Chondrocyte (in vitro differentiated cells): ENCODE measurements around the gene ETFDH. TPM values are rescaled to one million over a fixed set of nuclear protein-coding genes. Genes with fewer than 3 reads are reported as not detected.

Experiments
- DNase-seq: peaks from one replicate; pipeline ENCODE4 v3.0.0; 2021; ENCODE audit warnings: mixed read lengths, low spot score
- H3K27ac Mint-ChIP-seq: one replicate; pipeline ENCODE4 v1.8.0; 2021; ENCODE audit warnings: mild to moderate bottlenecking, moderate library complexity, mixed read lengths; ENCODE audit not compliant: unreplicated experiment
- H3K27me3 Mint-ChIP-seq: 2 replicates; pipeline ENCODE4 v1.8.0; 2021; ENCODE audit warnings: low read depth, mixed read lengths
- H3K36me3 Mint-ChIP-seq: 2 replicates; pipeline ENCODE4 v1.8.0; 2021; ENCODE audit warnings: low read depth, mixed read lengths
- H3K4me1 Mint-ChIP-seq: 2 replicates; pipeline ENCODE4 v1.8.0; 2021; ENCODE audit warnings: low read depth, mild to moderate bottlenecking, mixed read lengths
- H3K4me3 Mint-ChIP-seq: one replicate; pipeline ENCODE4 v1.8.0; 2021; ENCODE audit warnings: mild to moderate bottlenecking, moderate library complexity, mixed read lengths; ENCODE audit not compliant: unreplicated experiment
- H3K9me3 Mint-ChIP-seq: 2 replicates; pipeline ENCODE4 v1.8.0; 2021; ENCODE audit warnings: low read depth, mixed read lengths
- total RNA-seq: library from RNA; stranded (reverse); gene quantifications from 3 replicates; pipeline ENCODE4 v1.2.1, GENCODE V29; 2021
- TF ChIP-seq, protein P1 (sequence below): fragments of 200-600 bp; sonication (generic); IDR thresholded peaks from 2 replicates; pipeline ENCODE4 v1.5.0; 2021; ENCODE audit warnings: antibody characterized with exemption, mild to moderate bottlenecking, moderate library complexity

Gene ETFDH
- total RNA-seq, 1 donor from 2014 or later = 23.0 TPM

DNA sequence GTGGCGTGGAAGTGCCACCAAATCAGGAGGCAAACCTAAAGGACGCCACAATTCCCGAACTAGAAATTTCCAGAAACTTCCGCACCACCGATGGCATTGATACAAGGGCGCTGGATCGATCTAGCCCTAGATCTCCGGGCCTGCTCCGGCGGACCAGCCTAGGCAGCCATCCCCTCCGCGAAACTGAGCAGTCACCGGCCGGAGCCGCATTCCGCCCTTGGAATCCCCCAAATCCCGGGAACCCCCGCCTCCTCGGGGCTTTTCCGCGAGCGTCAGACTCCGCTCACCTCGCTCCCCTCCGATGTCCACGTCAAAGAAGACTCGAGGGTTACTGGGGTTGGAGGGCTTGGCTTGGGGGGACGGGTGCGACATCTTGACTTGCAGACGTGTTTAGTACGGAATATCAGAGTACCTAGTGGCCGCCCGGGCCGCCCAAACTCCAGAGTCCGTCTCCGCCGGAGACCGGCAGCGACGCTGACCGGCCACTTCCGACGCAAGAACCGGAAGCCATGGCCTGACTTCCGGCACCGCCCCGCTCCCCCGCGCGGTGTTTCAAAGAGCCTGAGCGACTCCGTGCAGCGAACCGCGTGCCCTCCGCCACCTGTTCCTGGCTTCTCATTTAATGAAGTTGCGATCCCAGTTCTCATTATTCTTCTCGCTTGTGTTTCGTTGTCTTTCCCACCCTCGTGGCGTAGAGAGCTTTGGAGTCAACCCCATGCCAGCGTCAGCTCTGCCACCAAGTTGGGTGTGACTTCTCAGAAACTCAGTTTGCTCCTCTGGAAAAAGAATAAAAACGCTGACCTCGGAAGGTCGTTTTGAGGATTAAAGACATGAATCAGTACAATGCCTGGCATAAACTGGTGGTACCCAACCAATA is 51.1 kb downstream of the ETFDH start, which contains the start of gene PPID:
PPID (minus strand) TSS at position 480 of the 877 bp plus-strand sequence; CDS start at position 372, 108 bp downstream.
- Mint-ChIP-seq H3K9me3 (no peaks in the 10 kb centered on the region), H3K36me3 (peaks cover 14% of the 10 kb centered on the region), H3K27ac (peak within 1 kb of the TSS; percentile 97), H3K27me3 (peaks cover 8% of the 10 kb centered on the region), H3K4me1 (peaks cover 21% of the 10 kb centered on the region), H3K4me3 (peak within 1 kb of the TSS; percentile 94)
- TF ChIP-seq, protein P1, sequence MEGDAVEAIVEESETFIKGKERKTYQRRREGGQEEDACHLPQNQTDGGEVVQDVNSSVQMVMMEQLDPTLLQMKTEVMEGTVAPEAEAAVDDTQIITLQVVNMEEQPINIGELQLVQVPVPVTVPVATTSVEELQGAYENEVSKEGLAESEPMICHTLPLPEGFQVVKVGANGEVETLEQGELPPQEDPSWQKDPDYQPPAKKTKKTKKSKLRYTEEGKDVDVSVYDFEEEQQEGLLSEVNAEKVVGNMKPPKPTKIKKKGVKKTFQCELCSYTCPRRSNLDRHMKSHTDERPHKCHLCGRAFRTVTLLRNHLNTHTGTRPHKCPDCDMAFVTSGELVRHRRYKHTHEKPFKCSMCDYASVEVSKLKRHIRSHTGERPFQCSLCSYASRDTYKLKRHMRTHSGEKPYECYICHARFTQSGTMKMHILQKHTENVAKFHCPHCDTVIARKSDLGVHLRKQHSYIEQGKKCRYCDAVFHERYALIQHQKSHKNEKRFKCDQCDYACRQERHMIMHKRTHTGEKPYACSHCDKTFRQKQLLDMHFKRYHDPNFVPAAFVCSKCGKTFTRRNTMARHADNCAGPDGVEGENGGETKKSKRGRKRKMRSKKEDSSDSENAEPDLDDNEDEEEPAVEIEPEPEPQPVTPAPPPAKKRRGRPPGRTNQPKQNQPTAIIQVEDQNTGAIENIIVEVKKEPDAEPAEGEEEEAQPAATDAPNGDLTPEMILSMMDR = peak; percentile 32
- DNase-seq = no peak

DNA sequence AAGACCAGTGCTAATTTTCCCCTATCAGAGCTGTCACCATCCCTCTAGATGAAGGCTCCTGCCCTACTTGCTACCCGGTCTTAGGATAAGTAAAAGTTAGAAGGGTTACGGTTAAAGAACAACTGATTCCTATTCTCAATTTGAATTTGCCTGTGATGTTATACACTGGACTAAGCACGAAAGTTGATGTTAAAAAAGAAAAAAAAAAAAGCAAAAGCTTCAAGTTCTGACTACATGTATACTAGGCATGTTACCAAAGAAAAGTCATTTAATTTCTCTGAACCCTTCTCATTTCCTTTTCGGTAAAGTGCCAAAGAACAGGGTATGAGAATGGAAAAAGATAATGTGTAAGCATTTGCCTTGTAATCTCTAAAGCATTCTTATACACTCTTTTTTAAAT is 52.5 kb downstream of the ETFDH start:
- peaks cover 21% of the 10 kb centered on the region for H3K4me1 Mint-ChIP-seq
- H3K27ac Mint-ChIP-seq = no peak overlapping the region
- TF ChIP-seq, protein P1 = no peak
- no peak overlapping the region for H3K4me3 Mint-ChIP-seq
- peaks cover 20% of the 10 kb centered on the region for H3K27me3 Mint-ChIP-seq
- H3K36me3 Mint-ChIP-seq = peaks cover 8% of the 10 kb centered on the region
- no peaks in the 10 kb centered on the region for H3K9me3 Mint-ChIP-seq
- DNase-seq = no peak

DNA sequence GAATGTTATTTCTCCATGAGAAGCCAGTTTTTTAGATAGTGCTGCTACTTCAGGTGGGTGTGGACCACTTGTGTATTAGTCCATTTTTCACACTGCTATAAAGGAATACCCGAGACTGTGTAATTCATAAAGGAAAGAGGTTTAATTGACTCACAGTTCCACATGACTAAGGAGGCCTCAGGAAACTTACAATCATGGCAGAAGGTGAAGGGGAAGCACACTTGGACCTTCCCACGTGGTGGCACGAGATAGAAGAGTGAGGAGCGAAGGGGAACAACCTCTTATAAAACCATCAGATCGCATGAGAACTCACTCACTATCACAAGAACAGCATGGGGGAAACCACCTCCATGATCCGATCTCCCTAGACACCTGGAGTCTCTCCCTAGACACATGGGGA is 54.5 kb downstream of the ETFDH start:
- H3K4me1 Mint-ChIP-seq = peaks cover 18% of the 10 kb centered on the region
- no peak for DNase-seq
- H3K27me3 Mint-ChIP-seq = peaks cover 21% of the 10 kb centered on the region
- H3K9me3 Mint-ChIP-seq = no peaks in the 10 kb centered on the region
- H3K4me3 Mint-ChIP-seq = no peak overlapping the region
- peaks cover under 1% of the 10 kb centered on the region for H3K36me3 Mint-ChIP-seq
- TF ChIP-seq, protein P1 = no peak
- no peak overlapping the region for H3K27ac Mint-ChIP-seq

DNA sequence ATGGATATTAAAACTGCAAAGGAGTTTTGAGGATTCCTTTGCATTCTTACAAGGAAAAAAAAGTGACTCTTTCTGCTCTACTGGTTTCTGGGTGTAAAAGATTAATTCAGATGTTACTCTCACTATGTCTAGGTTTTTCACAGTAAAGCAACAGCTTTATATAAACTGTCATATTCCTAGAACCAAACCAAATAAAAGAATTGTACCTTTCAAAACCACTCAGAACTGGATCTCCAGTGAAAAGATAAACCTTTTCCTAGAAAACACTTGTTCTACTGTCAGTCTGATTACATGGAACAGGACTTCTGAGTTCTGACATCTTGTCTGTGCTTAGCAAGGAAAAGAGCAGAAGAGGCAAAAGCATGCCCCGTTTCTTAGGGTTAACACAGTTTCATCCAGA is 56.1 kb downstream of the ETFDH start:
- TF ChIP-seq, protein P1 = no peak
- peaks cover 2% of the 10 kb centered on the region for H3K36me3 Mint-ChIP-seq
- H3K9me3 Mint-ChIP-seq = no peaks in the 10 kb centered on the region
- no peak for DNase-seq
- H3K4me1 Mint-ChIP-seq = peaks cover 9% of the 10 kb centered on the region
- peaks cover 30% of the 10 kb centered on the region for H3K27me3 Mint-ChIP-seq
- no peak overlapping the region for H3K4me3 Mint-ChIP-seq
- no peak overlapping the region for H3K27ac Mint-ChIP-seq

DNA sequence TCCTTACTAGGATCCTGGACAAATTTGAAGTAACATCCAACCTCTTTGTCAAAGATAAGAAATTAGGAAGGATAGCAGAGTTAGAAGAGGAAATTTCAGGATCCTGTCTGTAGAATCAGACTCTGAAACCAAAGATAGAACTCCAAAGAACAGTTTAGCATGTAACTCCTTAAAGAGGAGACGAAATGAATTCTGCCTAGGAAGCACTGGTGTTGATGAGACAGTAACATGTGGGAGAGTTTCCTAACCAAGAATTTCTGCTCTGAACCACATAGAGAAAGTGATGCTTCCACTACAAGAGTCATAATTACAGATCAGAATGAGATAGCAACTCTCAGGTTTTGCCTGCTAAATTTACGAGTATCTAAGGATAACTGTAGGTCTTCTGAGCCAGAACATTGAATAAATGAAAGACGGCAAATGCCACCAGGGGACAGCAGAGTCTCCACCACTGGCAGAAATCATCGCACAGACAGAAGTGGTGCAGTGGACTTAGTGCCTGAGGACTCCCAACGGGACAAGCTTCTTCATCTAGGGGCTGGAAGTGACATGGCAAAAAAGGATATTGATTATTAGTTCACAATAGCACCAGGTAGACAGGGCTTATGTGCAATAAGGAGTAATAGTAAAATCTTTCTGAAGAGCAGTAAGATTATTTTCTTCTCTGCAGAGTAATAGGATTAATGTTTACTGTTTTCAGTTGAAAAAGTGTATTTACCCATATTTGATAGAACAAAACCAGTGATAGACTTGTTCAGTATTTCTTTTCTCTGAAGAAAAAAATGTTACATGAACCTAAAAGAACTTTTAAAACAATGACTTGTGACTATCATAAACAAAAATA is 57.8 kb downstream of the ETFDH start:
- DNase-seq = no peak
- H3K27ac Mint-ChIP-seq = no peak overlapping the region
- peaks cover 3% of the 10 kb centered on the region for H3K4me1 Mint-ChIP-seq
- peaks cover 30% of the 10 kb centered on the region for H3K27me3 Mint-ChIP-seq
- H3K9me3 Mint-ChIP-seq = no peaks in the 10 kb centered on the region
- H3K4me3 Mint-ChIP-seq = no peak overlapping the region
- TF ChIP-seq, protein P1 = peak; percentile 95
- H3K36me3 Mint-ChIP-seq = peaks cover 2% of the 10 kb centered on the region
